Hepatocyte (in vitro differentiated cells): ENCODE measurements around the gene SMARCC2.

Experiments
- EZH2 ChIP-seq: fragments of 200-600 bp; sonication (generic); IDR thresholded peaks from 2 replicates; pipeline ENCODE4 v1.6.1; 2016; ENCODE audit warnings: antibody characterized with exemption, mild to moderate bottlenecking, borderline replicate concordance
- TF ChIP-seq, protein P1 (sequence below): fragments of 200-600 bp; sonication (generic); IDR thresholded peaks from 2 replicates; pipeline ENCODE4 v1.5.1; 2016; ENCODE audit warnings: antibody characterized with exemption, mild to moderate bottlenecking; ENCODE audit not compliant: poor library complexity

DNA sequence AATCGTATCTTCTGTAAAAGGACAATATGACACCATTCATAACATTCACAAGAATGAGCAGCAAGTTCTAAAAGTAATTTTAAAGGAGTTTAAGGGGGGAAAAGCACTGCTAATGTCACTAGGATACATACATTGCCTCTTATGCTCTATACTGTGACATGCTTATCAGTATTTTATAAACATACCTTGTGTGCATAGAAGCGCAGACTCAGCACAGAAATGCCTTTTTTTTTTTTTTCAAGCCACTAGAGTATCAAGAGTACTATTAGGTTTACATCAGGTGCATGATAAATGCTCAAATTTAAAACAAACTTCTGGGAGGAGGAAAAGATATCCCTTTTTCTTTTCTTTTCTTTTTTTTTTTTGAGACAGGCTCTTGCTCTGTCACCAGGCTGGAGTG is 13.6 kb upstream of the SMARCC2 start:
- TF ChIP-seq, protein P1, sequence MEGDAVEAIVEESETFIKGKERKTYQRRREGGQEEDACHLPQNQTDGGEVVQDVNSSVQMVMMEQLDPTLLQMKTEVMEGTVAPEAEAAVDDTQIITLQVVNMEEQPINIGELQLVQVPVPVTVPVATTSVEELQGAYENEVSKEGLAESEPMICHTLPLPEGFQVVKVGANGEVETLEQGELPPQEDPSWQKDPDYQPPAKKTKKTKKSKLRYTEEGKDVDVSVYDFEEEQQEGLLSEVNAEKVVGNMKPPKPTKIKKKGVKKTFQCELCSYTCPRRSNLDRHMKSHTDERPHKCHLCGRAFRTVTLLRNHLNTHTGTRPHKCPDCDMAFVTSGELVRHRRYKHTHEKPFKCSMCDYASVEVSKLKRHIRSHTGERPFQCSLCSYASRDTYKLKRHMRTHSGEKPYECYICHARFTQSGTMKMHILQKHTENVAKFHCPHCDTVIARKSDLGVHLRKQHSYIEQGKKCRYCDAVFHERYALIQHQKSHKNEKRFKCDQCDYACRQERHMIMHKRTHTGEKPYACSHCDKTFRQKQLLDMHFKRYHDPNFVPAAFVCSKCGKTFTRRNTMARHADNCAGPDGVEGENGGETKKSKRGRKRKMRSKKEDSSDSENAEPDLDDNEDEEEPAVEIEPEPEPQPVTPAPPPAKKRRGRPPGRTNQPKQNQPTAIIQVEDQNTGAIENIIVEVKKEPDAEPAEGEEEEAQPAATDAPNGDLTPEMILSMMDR = no peak
- no peak for TF ChIP-seq EZH2
